ENCODE data around the gene TSPY8.
"Not testable (repeated sequence)": the region's sequence is repeated elsewhere in the genome, so short reads cannot be mapped to it uniquely, and the experiment has no call there.

TSPY8 gene, protein sequence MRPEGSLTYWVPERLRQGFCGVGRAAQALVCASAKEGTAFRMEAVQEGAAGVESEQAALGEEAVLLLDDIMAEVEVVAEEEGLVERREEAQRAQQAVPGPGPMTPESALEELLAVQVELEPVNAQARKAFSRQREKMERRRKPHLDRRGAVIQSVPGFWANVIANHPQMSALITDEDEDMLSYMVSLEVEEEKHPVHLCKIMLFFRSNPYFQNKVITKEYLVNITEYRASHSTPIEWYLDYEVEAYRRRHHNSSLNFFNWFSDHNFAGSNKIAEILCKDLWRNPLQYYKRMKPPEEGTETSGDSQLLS

DNA sequence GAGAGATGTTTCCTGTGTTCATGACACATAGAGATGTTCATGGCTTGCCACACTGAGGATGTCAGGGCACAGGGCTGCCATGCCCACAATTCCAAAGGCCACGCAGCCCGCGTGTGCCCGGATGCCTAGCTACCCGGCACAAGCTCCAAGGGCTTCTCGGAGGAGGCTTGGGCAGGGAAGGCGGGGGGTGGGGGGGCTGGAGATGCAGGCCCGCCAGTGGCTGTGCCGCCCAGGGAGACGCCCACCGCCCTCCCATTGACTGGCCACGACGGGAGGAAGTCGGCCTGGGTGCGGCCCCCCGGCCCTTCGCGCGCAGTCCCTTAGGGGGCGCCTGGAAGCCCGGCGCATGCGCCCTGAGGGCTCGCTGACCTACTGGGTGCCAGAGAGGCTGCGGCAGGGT, at the start of gene TSPY8:
TSPY8 (plus strand) TSS at position 301 of the 400 bp plus-strand sequence; CDS start at position 347, 46 bp downstream.
- FAIRE-seq; DNase-seq (ENCODE audit: low spot score): not testable (repeated sequence)

DNA sequence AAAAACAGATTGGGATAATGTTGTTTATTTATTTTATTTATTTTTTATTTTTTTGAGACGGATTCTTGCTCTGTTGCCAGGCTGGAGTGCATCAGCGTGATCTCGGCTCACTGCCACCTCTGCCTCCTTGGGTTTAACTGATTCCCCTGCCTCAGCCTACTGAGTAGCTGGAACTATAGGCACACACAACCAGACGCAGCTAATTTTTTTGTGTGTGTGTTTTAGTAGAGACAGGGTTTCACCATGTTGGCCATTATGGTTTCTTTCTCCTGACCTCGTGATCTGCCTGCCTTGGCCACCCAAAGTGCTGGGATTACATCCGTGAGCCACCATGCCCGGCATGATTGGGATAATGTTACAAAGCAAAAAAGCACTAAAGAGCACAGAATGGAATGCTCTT, 36.6 kb upstream of the TSPY8 start:
- DNase-seq (ENCODE audit: low spot score): no peak
- no peak for FAIRE-seq

DNA sequence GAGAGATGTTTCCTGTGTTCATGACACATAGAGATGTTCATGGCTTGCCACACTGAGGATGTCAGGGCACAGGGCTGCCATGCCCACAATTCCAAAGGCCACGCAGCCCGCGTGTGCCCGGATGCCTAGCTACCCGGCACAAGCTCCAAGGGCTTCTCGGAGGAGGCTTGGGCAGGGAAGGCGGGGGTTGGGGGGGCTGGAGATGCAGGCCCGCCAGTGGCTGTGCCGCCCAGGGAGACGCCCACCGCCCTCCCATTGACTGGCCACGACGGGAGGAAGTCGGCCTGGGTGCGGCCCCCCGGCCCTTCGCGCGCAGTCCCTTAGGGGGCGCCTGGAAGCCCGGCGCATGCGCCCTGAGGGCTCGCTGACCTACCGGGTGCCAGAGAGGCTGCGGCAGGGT, 20.4 kb upstream of the TSPY8 start, which contains the start of gene TSPY4:
TSPY4 (plus strand) TSS at position 301 of the 400 bp plus-strand sequence; CDS start at position 347, 46 bp downstream.
- not testable (repeated sequence) for DNase-seq (ENCODE audit: low spot score); FAIRE-seq

DNA sequence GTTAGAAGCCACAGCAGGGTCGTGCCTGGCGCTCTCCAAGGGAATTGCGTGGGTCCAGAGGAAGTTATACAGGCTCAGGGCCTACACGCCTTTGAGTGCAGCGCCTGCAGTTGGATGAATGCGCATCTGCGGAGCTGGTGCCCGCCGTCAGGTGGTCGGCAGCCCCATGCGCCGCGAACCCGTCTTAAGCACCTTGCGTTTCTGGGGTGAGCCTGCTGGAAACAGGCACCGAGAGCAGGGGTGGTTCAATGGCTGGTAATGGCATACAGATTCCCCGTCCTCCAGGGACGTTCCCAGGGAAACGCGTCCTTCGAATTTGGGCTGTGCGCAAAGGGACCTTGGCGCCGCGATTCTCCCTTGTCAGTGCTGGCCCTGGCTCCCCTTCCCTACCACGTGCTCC, 38.9 kb downstream of the TSPY8 start:
- DNase-seq (ENCODE audit: low spot score); FAIRE-seq: not testable (repeated sequence)

DNA sequence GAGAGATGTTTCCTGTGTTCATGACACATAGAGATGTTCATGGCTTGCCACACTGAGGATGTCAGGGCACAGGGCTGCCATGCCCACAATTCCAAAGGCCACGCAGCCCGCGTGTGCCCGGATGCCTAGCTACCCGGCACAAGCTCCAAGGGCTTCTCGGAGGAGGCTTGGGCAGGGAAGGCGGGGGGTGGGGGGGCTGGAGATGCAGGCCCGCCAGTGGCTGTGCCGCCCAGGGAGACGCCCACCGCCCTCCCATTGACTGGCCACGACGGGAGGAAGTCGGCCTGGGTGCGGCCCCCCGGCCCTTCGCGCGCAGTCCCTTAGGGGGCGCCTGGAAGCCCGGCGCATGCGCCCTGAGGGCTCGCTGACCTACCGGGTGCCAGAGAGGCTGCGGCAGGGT, 40.5 kb downstream of the TSPY8 start, which contains the start of gene TSPY3:
TSPY3 (plus strand) TSS at position 301 of the 400 bp plus-strand sequence; CDS start at position 347, 46 bp downstream.
- not testable (repeated sequence) for FAIRE-seq; DNase-seq (ENCODE audit: low spot score)
